T-cell (primary cell): ENCODE results near the gene C2orf72. TPM values are rescaled to one million over a fixed set of nuclear protein-coding genes. Genes with fewer than 3 reads are reported as not detected.

Experiments used
- ATAC-seq, 4 experiments: fragments of 200-7000 bp in 3 of 4; fragments of 150-1000 bp in 1 of 4; cut with Tn5 transposase; replicated peaks in 1 of 4; 1 replicate in 3 of 4; 2 replicates in 1 of 4; pipeline ENCODE4 v1.10.0; 2021; ENCODE audit warnings: moderate library complexity in 3 of 4, mild to moderate bottlenecking in 2 of 4, moderate number of reproducible peaks in 1 of 4
- CTCF ChIA-PET, 2 donors: fragments of 300-600 bp; sonication (Branson Sonifier 250); formaldehyde crosslinking; loops; one replicate each; lab custom pipeline; 2022; ENCODE audit warnings: antibody characterized with exemption in 2 of 2; lab: Charles Lee
- POLR2A ChIA-PET, 2 donors: fragments of 300-600 bp; sonication (Branson Sonifier 250); formaldehyde crosslinking; loops; one replicate each; lab custom pipeline; 2022; ENCODE audit warnings: antibody characterized with exemption in 2 of 2; lab: Charles Lee
- DNase-seq, 35 experiments: peaks; one replicate each; pipeline versions ENCODE4 v3.0.0 to v3.0.0-alpha.2; 2013 to 2023
- H3K27ac ChIP-seq: one replicate; pipeline ENCODE4 v1.5.1; 2013; ENCODE audit warnings: low read length
- H3K27me3 ChIP-seq, 2 experiments: replicated peaks in 1 of 2; 1 replicate in 1 of 2; 2 replicates in 1 of 2; pipeline versions ENCODE4 v1.6.1 to v1.7.0; 2013; ENCODE audit warnings: low read length in 1 of 2, mixed read lengths in 1 of 2; ENCODE audit not compliant: control insufficient read depth in 2 of 2, insufficient read depth in 2 of 2; ENCODE audit errors: extremely low read depth in 1 of 2
- H3K36me3 ChIP-seq, 2 donors: 1 replicate in 1 of 2; 2 replicates in 1 of 2; pipeline versions ENCODE4 v1.6.1 to v1.7.0; 2013; ENCODE audit warnings: low read length in 1 of 2; ENCODE audit not compliant: control insufficient read depth in 2 of 2, insufficient read depth in 1 of 2; ENCODE audit errors: extremely low read depth in 1 of 2
- H3K4me1 ChIP-seq, 2 experiments: 1 replicate in 1 of 2; 2 replicates in 1 of 2; pipeline versions ENCODE4 v1.6.1 to v1.7.0; 2013; ENCODE audit warnings: low read length in 2 of 2, mixed read lengths in 1 of 2; ENCODE audit not compliant: insufficient read depth in 2 of 2, control insufficient read depth in 1 of 2; ENCODE audit errors: extremely low read depth in 1 of 2
- H3K4me3 ChIP-seq, 2 donors: 1 replicate in 1 of 2; 2 replicates in 1 of 2; pipeline versions ENCODE4 v1.5.1 to v1.7.0; 2013; ENCODE audit warnings: mild to moderate bottlenecking in 2 of 2, low read length in 1 of 2, moderate library complexity in 1 of 2; ENCODE audit not compliant: control insufficient read depth in 1 of 2; ENCODE audit errors: extremely low read depth in 1 of 2
- H3K9me3 ChIP-seq: 2 replicates; pipeline ENCODE4 v1.7.0; 2013
- H3K27ac Mint-ChIP-seq, 2 donors: one replicate each; pipeline ENCODE4 v1.8.0; 2020 to 2021; ENCODE audit warnings: mild to moderate bottlenecking in 2 of 2, mixed read lengths in 2 of 2
- H3K27me3 Mint-ChIP-seq, 2 donors: one replicate each; pipeline ENCODE4 v1.8.0; 2021 to 2022; ENCODE audit warnings: mixed read lengths in 2 of 2
- H3K36me3 Mint-ChIP-seq: one replicate; pipeline ENCODE4 v1.8.0; 2021; ENCODE audit warnings: mixed read lengths
- H3K4me1 Mint-ChIP-seq, 3 donors: one replicate each; pipeline ENCODE4 v1.8.0; 2020 to 2022; ENCODE audit warnings: mixed read lengths in 3 of 3, mild to moderate bottlenecking in 1 of 3
- H3K4me3 Mint-ChIP-seq, 3 donors: one replicate each; pipeline ENCODE4 v1.8.0; 2020 to 2022; ENCODE audit warnings: mild to moderate bottlenecking in 3 of 3, mixed read lengths in 3 of 3, moderate library complexity in 3 of 3
- H3K9me3 Mint-ChIP-seq, 3 donors: one replicate each; pipeline ENCODE4 v1.8.0; 2020 to 2022; ENCODE audit warnings: mixed read lengths in 3 of 3
- WGBS: methylation state at CpG from one replicate; pipeline ENCODE4 v1.1.5; 2013; ENCODE audit warnings: missing lambda C conversion rate; ENCODE audit not compliant: insufficient coverage; 5-methylcytosine and 5-hydroxymethylcytosine counted together
- total RNA-seq, 35 experiments: library from RNA in 6 of 35; stranded (reverse) in 6 of 35; fragments of 120-200 nt in 1 of 35; gene quantifications; one replicate each; pipeline versions ENCODE4 v1.2.1 to v1.2.4 and lab custom pipeline; 2013 to 2026

C2orf72 gene
- total RNA-seq (under 1 TPM in 2 of 5 donors, not detected in 3; 0.13 to 0.20 TPM), total RNA-seq (lab: John Stamatoyannopoulos, UW) (0 to 0.34 (median 0) reads per million in 29 experiments)
- total RNA-seq (2013) = 0.04 TPM

- ATAC-seq = peak in 2 of 4 experiments; percentile 39
- H3K27ac ChIP-seq = no peak within 1 kb of the TSS
- no peak for DNase-seq
- H3K4me3 ChIP-seq = peak within 1 kb of the TSS in 1 of 2 donors; percentile 52
- H3K4me1 Mint-ChIP-seq = peaks cover 0 to 16% (median 0%) of the 10 kb centered on the region in 3 donors
- no peaks in the 10 kb centered on the region for H3K36me3 ChIP-seq
- peak within 1 kb of the TSS in 1 of 2 donors; percentile 67 for H3K27ac Mint-ChIP-seq
- no peaks in the 10 kb centered on the region for H3K9me3 Mint-ChIP-seq
- WGBS = under 1% methylated on average over 48 of the region's 61 CpGs
- no peaks in the 10 kb centered on the region for H3K36me3 Mint-ChIP-seq
- H3K4me3 Mint-ChIP-seq = peak within 1 kb of the TSS; percentile 47 to 65 (median 50)
- H3K27me3 Mint-ChIP-seq = peaks cover 62 to 66% of the 10 kb centered on the region in 2 donors
- H3K9me3 ChIP-seq = no peaks in the 10 kb centered on the region
- H3K4me1 ChIP-seq = peaks cover 0 to 6% of the 10 kb centered on the region in 2 experiments
- ChIA-PET CTCF (no interaction called here), POLR2A (no interaction called here)
- H3K27me3 ChIP-seq = peaks cover 0 to 61% of the 10 kb centered on the region in 2 experiments
Observed at GRCh38 chr2:231037202-231037730, at the start of gene C2orf72. TSS of gene C2orf72 (plus strand) at chr2:231037523. CDS start at chr2:231037566, 43 bp downstream.

DNA sequence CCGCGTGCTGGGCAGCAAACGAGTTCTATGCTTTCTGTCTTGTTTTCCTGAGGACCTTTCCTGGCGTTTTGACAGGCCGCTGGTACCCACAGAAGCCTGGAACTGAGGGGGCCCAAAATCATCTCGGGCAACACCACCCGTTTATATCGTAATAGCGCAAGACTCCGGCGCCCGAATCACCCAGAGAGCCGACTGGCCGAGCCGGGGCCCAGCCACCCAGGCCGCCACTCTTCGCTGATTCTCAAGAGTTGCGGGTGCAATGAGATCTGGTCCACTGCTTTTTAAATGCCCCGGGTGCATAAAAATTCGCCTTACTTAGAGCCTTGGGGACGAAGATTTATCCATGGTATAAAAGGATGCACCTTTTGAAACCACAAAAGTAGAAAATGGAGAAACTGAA lies 47.6 kb upstream of the C2orf72 start:
- Mint-ChIP-seq H3K9me3 (no peaks in the 10 kb centered on the region), H3K4me1 (peaks cover 4 to 15% (median 10%) of the 10 kb centered on the region in 3 donors), H3K4me3 (no peak overlapping the region), H3K27ac (no peak overlapping the region), H3K27me3 (peaks cover 18 to 27% of the 10 kb centered on the region in 2 donors), H3K36me3 (no peaks in the 10 kb centered on the region)
- CTCF ChIA-PET = interaction anchor here in 1 of 2 donors (0.9 to 2.2 kb wide), 4 partner anchors 88 to 165 kb away, joined by 3 to 7 read pairs (median 4); no protein-coding TSS in a partner anchor
- H3K27me3 ChIP-seq = peaks cover 4 to 43% of the 10 kb centered on the region in 2 experiments
- no peak for ATAC-seq
- no peak for DNase-seq
- peaks cover 0 to 23% of the 10 kb centered on the region in 2 experiments for H3K4me1 ChIP-seq
- H3K36me3 ChIP-seq = no peaks in the 10 kb centered on the region
- POLR2A ChIA-PET = no interaction called here
- no peak overlapping the region for H3K27ac ChIP-seq
- no peaks in the 10 kb centered on the region for H3K9me3 ChIP-seq
- WGBS = 94% methylated on average over 21 of the region's 21 CpGs
- no peak overlapping the region for H3K4me3 ChIP-seq

DNA sequence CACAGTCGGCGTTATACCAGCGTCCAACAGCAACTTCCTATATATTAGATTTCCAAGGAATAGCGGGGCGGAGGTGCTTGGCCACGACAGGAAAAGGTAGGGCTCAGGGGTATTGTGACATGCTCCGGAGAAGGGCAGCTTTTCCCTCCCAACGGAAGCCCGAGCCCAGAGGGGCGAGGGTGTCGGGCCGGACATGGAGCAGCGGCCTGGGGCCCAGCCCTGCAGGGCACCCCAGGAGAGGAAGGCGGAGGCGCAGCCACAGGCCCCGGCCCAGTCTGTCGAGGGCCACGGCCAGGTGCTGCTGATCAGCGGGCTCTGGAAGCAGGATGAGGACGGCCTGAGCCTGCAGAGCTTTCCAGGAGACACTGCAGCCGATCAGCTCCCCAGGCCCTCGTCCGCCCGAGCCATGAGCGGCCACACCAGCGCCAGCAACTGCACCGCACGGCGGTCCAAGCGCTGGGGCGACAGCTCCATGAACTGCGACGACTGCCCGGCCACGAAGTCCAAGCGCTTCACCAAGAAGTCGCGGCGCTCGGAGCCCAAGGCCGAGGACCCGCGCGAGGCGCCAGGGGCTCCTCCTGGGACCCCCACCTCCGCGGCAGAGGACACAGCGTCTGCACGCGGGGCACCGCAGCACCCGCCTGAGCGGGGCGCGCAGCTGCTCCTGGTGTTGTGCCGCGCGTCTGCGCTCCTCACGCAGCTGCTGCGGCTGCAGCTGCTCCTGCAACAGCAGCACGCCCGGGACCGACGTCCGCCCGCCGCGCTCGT lies 47.0 kb upstream of the C2orf72 start:
- ATAC-seq (no peak), DNase-seq (no peak)
- Histone ChIP-seq H3K4me3 (no peak overlapping the region), H3K9me3 (no peaks in the 10 kb centered on the region), H3K4me1 (peaks cover 0 to 17% of the 10 kb centered on the region in 2 experiments), H3K36me3 (no peaks in the 10 kb centered on the region), H3K27me3 (peaks cover 4 to 47% of the 10 kb centered on the region in 2 experiments), H3K27ac (no peak overlapping the region)
- H3K4me3 Mint-ChIP-seq = no peak overlapping the region
- no peaks in the 10 kb centered on the region for H3K9me3 Mint-ChIP-seq
- POLR2A ChIA-PET = no interaction called here
- 60% methylated on average over 69 of the region's 70 CpGs for WGBS
- H3K36me3 Mint-ChIP-seq = no peaks in the 10 kb centered on the region
- H3K27me3 Mint-ChIP-seq = peaks cover 18 to 31% of the 10 kb centered on the region in 2 donors
- no peak overlapping the region for H3K27ac Mint-ChIP-seq
- CTCF ChIA-PET = interaction anchor here in 1 of 2 donors (2.2 kb wide), 1 partner anchor 166 kb away, joined by 7 read pairs; no protein-coding TSS in a partner anchor
- peaks cover 4 to 11% (median 8%) of the 10 kb centered on the region in 3 donors for H3K4me1 Mint-ChIP-seq

DNA sequence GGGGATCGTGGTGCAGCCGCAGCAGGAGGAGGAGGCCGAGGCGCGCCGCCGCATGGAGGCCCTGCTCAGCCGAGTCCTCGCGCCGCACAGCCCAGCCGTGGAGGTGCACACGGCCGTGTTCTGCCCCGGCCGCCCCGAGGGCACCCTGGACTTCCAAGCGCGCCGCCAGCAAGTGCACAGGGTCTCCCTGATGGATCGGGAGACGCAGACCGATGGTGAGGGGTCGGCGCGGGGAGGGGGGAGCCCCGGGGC lies 46.5 kb upstream of the C2orf72 start:
- H3K36me3 Mint-ChIP-seq = no peaks in the 10 kb centered on the region
- H3K4me1 Mint-ChIP-seq = peaks cover 4 to 8% (median 5%) of the 10 kb centered on the region in 3 donors
- H3K27ac ChIP-seq = no peak overlapping the region
- DNase-seq (no peak), ATAC-seq (no peak)
- POLR2A ChIA-PET = no interaction called here
- WGBS = 52% methylated on average over 27 of the region's 27 CpGs
- no peak overlapping the region for H3K27ac Mint-ChIP-seq
- H3K4me1 ChIP-seq = peaks cover 0 to 12% of the 10 kb centered on the region in 2 experiments
- no peaks in the 10 kb centered on the region for H3K9me3 Mint-ChIP-seq
- peaks cover 4 to 47% of the 10 kb centered on the region in 2 experiments for H3K27me3 ChIP-seq
- H3K4me3 Mint-ChIP-seq = no peak overlapping the region
- H3K36me3 ChIP-seq = no peaks in the 10 kb centered on the region
- no peaks in the 10 kb centered on the region for H3K9me3 ChIP-seq
- H3K4me3 ChIP-seq = no peak overlapping the region
- H3K27me3 Mint-ChIP-seq = peaks cover 18 to 36% of the 10 kb centered on the region in 2 donors
- CTCF ChIA-PET = interaction anchor here in 1 of 2 donors (2.2 kb wide), 1 partner anchor 166 kb away, joined by 7 read pairs; no protein-coding TSS in a partner anchor

DNA sequence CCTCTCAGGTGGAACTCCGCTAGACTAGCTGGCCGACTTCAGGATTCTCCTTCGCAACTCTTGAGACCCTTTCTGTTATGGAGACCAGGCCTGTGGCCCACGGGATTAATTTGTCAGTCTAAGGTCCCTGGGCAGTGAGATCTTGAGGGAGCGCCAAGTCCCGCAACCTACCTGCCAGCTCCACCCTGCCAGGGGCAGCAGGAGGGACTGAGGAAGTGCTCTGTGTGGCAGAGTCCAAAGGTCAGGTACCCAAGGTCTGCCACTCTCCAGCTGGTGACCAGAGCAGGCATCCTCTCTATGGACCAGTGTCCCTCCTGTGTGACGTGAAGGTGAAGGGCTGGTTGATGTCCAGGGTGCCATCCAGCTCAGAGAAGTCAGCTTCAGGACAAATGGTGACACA lies 45.7 kb upstream of the C2orf72 start:
- WGBS = 93% methylated on average over 6 of the region's 7 CpGs
- H3K27me3 ChIP-seq = peaks cover 4 to 52% of the 10 kb centered on the region in 2 experiments
- H3K36me3 Mint-ChIP-seq = no peaks in the 10 kb centered on the region
- H3K4me3 ChIP-seq = no peak overlapping the region
- H3K4me1 Mint-ChIP-seq = peaks cover 2 to 8% (median 5%) of the 10 kb centered on the region in 3 donors
- peaks cover 20 to 44% of the 10 kb centered on the region in 2 donors for H3K27me3 Mint-ChIP-seq
- POLR2A ChIA-PET = no interaction called here
- ATAC-seq (no peak), DNase-seq (no peak)
- no peak overlapping the region for H3K27ac ChIP-seq
- H3K36me3 ChIP-seq = no peaks in the 10 kb centered on the region
- no peak overlapping the region for H3K27ac Mint-ChIP-seq
- no peak overlapping the region for H3K4me3 Mint-ChIP-seq
- no peaks in the 10 kb centered on the region for H3K9me3 ChIP-seq
- H3K4me1 ChIP-seq = peaks cover 0 to 10% of the 10 kb centered on the region in 2 experiments
- H3K9me3 Mint-ChIP-seq = no peaks in the 10 kb centered on the region
- CTCF ChIA-PET = no interaction called here

DNA sequence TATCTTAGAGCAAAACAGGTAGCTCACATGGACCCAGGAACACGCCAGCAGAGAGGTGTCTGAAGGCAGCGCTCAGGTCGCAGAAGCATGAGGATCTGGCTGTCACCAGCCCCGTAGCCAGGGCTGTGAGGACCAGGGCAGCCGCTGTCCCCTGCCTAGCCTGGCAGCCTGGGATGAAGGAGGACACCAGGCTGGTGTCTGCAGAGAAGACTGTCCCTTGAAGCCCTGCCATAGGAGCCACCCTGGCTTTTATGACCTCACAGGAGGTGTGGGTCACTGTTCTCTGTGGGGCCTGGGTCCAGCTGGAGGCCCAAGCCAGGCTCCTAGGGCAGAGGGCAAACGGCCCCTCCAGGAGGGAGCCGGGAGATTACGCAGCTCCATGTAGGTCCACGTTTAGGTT lies 41.5 kb upstream of the C2orf72 start, which contains the start of gene SPATA3:
Gene SPATA3, plus strand, starts transcription at position 301 of the 400 bp plus-strand sequence. CDS start 113 bp downstream, outside the sequence.
- H3K4me3 ChIP-seq = no peak within 1 kb of the TSS
- DNase-seq (no peak), ATAC-seq (no peak)
- no peaks in the 10 kb centered on the region for H3K4me1 Mint-ChIP-seq
- H3K9me3 Mint-ChIP-seq = peaks cover 0 to 2% (median 0%) of the 10 kb centered on the region in 3 donors
- no peaks in the 10 kb centered on the region for H3K4me1 ChIP-seq
- peak within 1 kb of the TSS in 1 of 2 donors; percentile 7 for H3K27ac Mint-ChIP-seq
- H3K27ac ChIP-seq = no peak within 1 kb of the TSS
- no peaks in the 10 kb centered on the region for H3K36me3 ChIP-seq
- no peaks in the 10 kb centered on the region for H3K9me3 ChIP-seq
- H3K36me3 Mint-ChIP-seq = no peaks in the 10 kb centered on the region
- CTCF ChIA-PET = interaction anchor here in 1 of 2 donors (0.8 kb wide), 1 partner anchor 9 kb away, joined by 3 read pairs; no protein-coding TSS in a partner anchor
- WGBS = 83% methylated on average over 9 of the region's 9 CpGs
- POLR2A ChIA-PET = no interaction called here
- no peak within 1 kb of the TSS for H3K4me3 Mint-ChIP-seq
- H3K27me3 ChIP-seq = peaks cover 6 to 51% of the 10 kb centered on the region in 2 experiments
- H3K27me3 Mint-ChIP-seq = peaks cover 49 to 73% of the 10 kb centered on the region in 2 donors
